PC-3 (cell line): Measurements from ENCODE around the gene DEPP1. TPM values are rescaled to one million over a fixed set of nuclear protein-coding genes. Genes with fewer than 3 reads are reported as not detected.
"Not testable (repeated sequence)": the region's sequence is repeated elsewhere in the genome, so short reads cannot be mapped to it uniquely, and the experiment has no call there.

Experiments used
- ATAC-seq: fragments of 200-7000 bp; cut with Tn5 transposase; 2 replicates; pipeline ENCODE4 v1.9.1; 2020; ENCODE audit warnings: mild to moderate bottlenecking, moderate library complexity
- BruUV-seq: library from RNA; stranded (reverse); fragments of 400-500 nt; replicated peaks from 2 replicates; lab custom pipeline; 2021; lab: Mats Ljungman, UMichigan
- CTCF ChIA-PET: fragments of 300-600 bp; sonication (Branson Sonifier 250); formaldehyde crosslinking; loops from one replicate; lab custom pipeline; 2022; ENCODE audit warnings: antibody characterized with exemption; lab: Charles Lee
- POLR2A ChIA-PET: fragments of 300-600 bp; sonication (Branson Sonifier 250); formaldehyde crosslinking; loops from one replicate; lab custom pipeline; 2022; ENCODE audit warnings: antibody characterized with exemption; ENCODE audit not compliant: unreplicated experiment; lab: Charles Lee
- DNase-seq: peaks from one replicate; pipeline ENCODE4 v3.0.0-alpha.2; 2015
- H2AFZ ChIP-seq: fragments of 300-600 bp; sonication (generic); 2 replicates; pipeline ENCODE4 v1.6.0; 2016; ENCODE audit warnings: antibody characterized with exemption, low read length
- H3F3A ChIP-seq: fragments of 300-600 bp; sonication (generic); one replicate; pipeline ENCODE4 v1.6.0; 2017; ENCODE audit warnings: antibody characterized with exemption, low read length, control low read depth, mild to moderate bottlenecking; ENCODE audit not compliant: unreplicated experiment
- H3K27ac ChIP-seq: fragments of 300-600 bp; sonication (generic); 2 replicates; pipeline ENCODE4 v1.5.1; 2016; ENCODE audit warnings: mild to moderate bottlenecking, low read length
- H3K27me3 ChIP-seq: fragments of 300-600 bp; sonication (generic); 2 replicates; pipeline ENCODE4 v1.6.1; 2016; ENCODE audit warnings: low read length, mixed read lengths
- H3K36me3 ChIP-seq: fragments of 300-600 bp; sonication (generic); 2 replicates; pipeline ENCODE4 v1.6.1; 2016; ENCODE audit warnings: low read depth, mixed run types, low read length, mixed read lengths
- H3K4me1 ChIP-seq: fragments of 300-600 bp; sonication (generic); 2 replicates; pipeline ENCODE4 v1.5.1; 2016; ENCODE audit warnings: low read length; ENCODE audit not compliant: insufficient read depth
- H3K4me2 ChIP-seq: fragments of 300-600 bp; sonication (generic); 2 replicates; pipeline ENCODE4 v1.6.0; 2016; ENCODE audit warnings: low read length
- H3K4me3 ChIP-seq: fragments of 300-600 bp; sonication (generic); 2 replicates; pipeline ENCODE4 v1.5.1; 2016; ENCODE audit warnings: mild to moderate bottlenecking, low read length, mixed read lengths
- H3K79me2 ChIP-seq: fragments of 300-600 bp; sonication (generic); 2 replicates; pipeline ENCODE4 v1.6.1; 2017; ENCODE audit warnings: low read length, mixed read lengths
- H3K9ac ChIP-seq: fragments of 300-600 bp; sonication (generic); 2 replicates; pipeline ENCODE4 v1.6.0; 2016; ENCODE audit warnings: mild to moderate bottlenecking, low read length
- H3K9me2 ChIP-seq: fragments of 300-600 bp; sonication (generic); replicated peaks from 2 replicates; pipeline ENCODE4 v1.6.1; 2016; ENCODE audit warnings: mixed run types, low read length, mixed read lengths
- H3K9me3 ChIP-seq: fragments of 300-600 bp; sonication (generic); 2 replicates; pipeline ENCODE4 v1.6.1; 2016; ENCODE audit warnings: low read length, mixed read lengths
- H4K20me1 ChIP-seq: fragments of 300-600 bp; sonication (generic); 2 replicates; pipeline ENCODE4 v1.6.1; 2016; ENCODE audit warnings: low read length, mixed read lengths
- CTCF ChIP-seq: fragments of 300-600 bp; sonication (generic); conservative IDR thresholded peaks from 2 replicates; pipeline ENCODE4 v1.5.1; 2017; ENCODE audit warnings: antibody characterized with exemption, low read depth, mild to moderate bottlenecking, low read length
- EZH2 ChIP-seq: fragments of 300-600 bp; sonication (generic); IDR thresholded peaks from one replicate; pipeline ENCODE4 v1.6.1; 2017; ENCODE audit warnings: antibody characterized with exemption, mild to moderate bottlenecking, low read length; ENCODE audit not compliant: unreplicated experiment
- EZH2phosphoT487 ChIP-seq: fragments of 300-600 bp; sonication (generic); IDR thresholded peaks from 2 replicates; pipeline ENCODE4 v1.6.1; 2018; ENCODE audit warnings: mild to moderate bottlenecking, antibody characterized with exemption, low read length, borderline replicate concordance
- intact Hi-C: fragments of 100-400 bp; cut with micrococcal nuclease; formaldehyde crosslinking; loops from 2 replicates; pipeline ENCODE4 v1.9.0; 2023
- total RNA-seq: library from RNA; depleted of rRNA; stranded (reverse); fragments of >200 nt; gene quantifications from 2 replicates; pipeline ENCODE4 v1.2.3, GENCODE V29; 2014

The DEPP1 gene
- total RNA-seq, 1 experiment from 2014 or later: 9.0 TPM

GRCh38 chr10:45015590-45015989 is 37.0 kb upstream of the DEPP1 start:
- ChIA-PET POLR2A (no interaction called here), CTCF (no interaction called here)
- Histone ChIP-seq H3K4me3 (no peak overlapping the region), H3K27ac (no peak overlapping the region), H3K36me3 (no peaks in the 10 kb centered on the region), H3K79me2 (no peaks in the 10 kb centered on the region), H3K9me3 (no peaks in the 10 kb centered on the region), H2AFZ (no peak overlapping the region), H3K27me3 (peaks cover 22% of the 10 kb centered on the region), H3K9me2 (no peaks in the 10 kb centered on the region), H3K4me1 (no peaks in the 10 kb centered on the region), H3K9ac (no peak overlapping the region), H3F3A (no peaks in the 10 kb centered on the region), H3K4me2 (no peak overlapping the region), H4K20me1 (no peaks in the 10 kb centered on the region)
- TF ChIP-seq EZH2phosphoT487 (no peak), CTCF (no peak), EZH2 (no peak)
- intact Hi-C loops: no loop called here
- BruUV-seq: no TSS peak
- DNase-seq (no peak), ATAC-seq (no peak)

- BruUV-seq, intact Hi-C loops, H3K4me2 ChIP-seq, H2AFZ ChIP-seq, DNase-seq, H3K9ac ChIP-seq, H3K27ac ChIP-seq, H3F3A ChIP-seq, ATAC-seq, CTCF ChIA-PET, H3K9me2 ChIP-seq, POLR2A ChIA-PET, H3K4me3 ChIP-seq, H3K4me1 ChIP-seq, H3K79me2 ChIP-seq, H3K9me3 ChIP-seq, H4K20me1 ChIP-seq, H3K36me3 ChIP-seq: not testable (repeated sequence)
- peaks cover 22% of the 10 kb centered on the region for H3K27me3 ChIP-seq
These were observed 35.9 kb upstream of the DEPP1 start for GRCh38 chr10:45014557-45014956.

- peaks cover 14% of the 10 kb centered on the region; the same call in 1 of the 2 replicates for H3K36me3 ChIP-seq
- no peaks in the 10 kb centered on the region for H3K27me3 ChIP-seq
- ATAC-seq (peak; percentile 98), DNase-seq (peak; percentile 96)
- no peaks in the 10 kb centered on the region for H3K9me3 ChIP-seq
- TF ChIP-seq CTCF: peak; percentile 98
- no peak for TF ChIP-seq EZH2phosphoT487
- H3K27ac ChIP-seq: no peak overlapping the region
- H3K9me2 ChIP-seq: no peaks in the 10 kb centered on the region
- intact Hi-C loops: loop anchor here (2.0 to 10.0 kb wide), 6 partner anchors 30 to 666 kb away; partner anchors contain the start of genes DEPP1, RASSF4 and ZFAND4
- no peak overlapping the region for H3K9ac ChIP-seq
- no TSS peak for BruUV-seq
- H3K79me2 ChIP-seq: peaks cover 3% of the 10 kb centered on the region; the same call in 1 of the 2 replicates
- H2AFZ ChIP-seq: no peak overlapping the region
- H4K20me1 ChIP-seq: no peaks in the 10 kb centered on the region
- H3K4me3 ChIP-seq: no peak overlapping the region
- no peaks in the 10 kb centered on the region for H3F3A ChIP-seq
- peak overlapping the region; percentile 31 for H3K4me2 ChIP-seq
- H3K4me1 ChIP-seq: peaks cover 5% of the 10 kb centered on the region
- ChIA-PET POLR2A (no interaction called here), CTCF (interaction anchor here (0.7 kb wide), 1 partner anchor 226 kb away, joined by 4 read pairs; no protein-coding TSS in a partner anchor)
These were observed 30.0 kb upstream of the DEPP1 start for GRCh38 chr10:45008524-45009161.
